CD4-positive, alpha-beta T cell treated with Interleukin-1 beta for 1 hour (primary cell): ENCODE results near the gene ADGRV1.

Experiments used
- DNase-seq, 2 donors: peaks; one replicate each; pipeline ENCODE4 v3.0.0-alpha.2; 2020 to 2022

The ADGRV1 gene

GRCh38 chr5:91150636-91151035, 592.0 kb downstream of the ADGRV1 start:
- no peak for DNase-seq

GRCh38 chr5:91151947-91152346, 593.4 kb downstream of the ADGRV1 start:
- DNase-seq, result no peak

GRCh38 chr5:91154338-91154737, 595.7 kb downstream of the ADGRV1 start:
- no peak for DNase-seq

GRCh38 chr5:91155274-91155673, 596.7 kb downstream of the ADGRV1 start:
- no peak for DNase-seq

GRCh38 chr5:91156242-91156641, 597.6 kb downstream of the ADGRV1 start:
- no peak for DNase-seq

- no peak for DNase-seq
Measured at GRCh38 chr5:91158011-91158410, 599.4 kb downstream of the ADGRV1 start.

- DNase-seq, result no peak
Measured at GRCh38 chr5:91159647-91160046, 601.0 kb downstream of the ADGRV1 start.

- DNase-seq, result no peak
Measured at GRCh38 chr5:91160714-91161285, 602.2 kb downstream of the ADGRV1 start.

- DNase-seq, result peak; percentile 50 to 80
Measured at GRCh38 chr5:91162534-91163381, 604.2 kb downstream of the ADGRV1 start.

GRCh38 chr5:91164424-91164823, 605.8 kb downstream of the ADGRV1 start:
- no peak for DNase-seq

GRCh38 chr5:91166059-91166807, 607.6 kb downstream of the ADGRV1 start:
- DNase-seq, result no peak

- DNase-seq, result no peak
Measured at GRCh38 chr5:91168859-91169258, 610.3 kb downstream of the ADGRV1 start.

GRCh38 chr5:91170266-91170665, 611.7 kb downstream of the ADGRV1 start:
- DNase-seq, result no peak

GRCh38 chr5:91171322-91171721, 612.7 kb downstream of the ADGRV1 start:
- no peak for DNase-seq

- DNase-seq, result no peak
Measured at GRCh38 chr5:91174396-91174795, 615.8 kb downstream of the ADGRV1 start.

- DNase-seq, result no peak
Measured at GRCh38 chr5:91175708-91176107, 617.1 kb downstream of the ADGRV1 start.

- no peak for DNase-seq
Measured at GRCh38 chr5:91176288-91177016, 617.9 kb downstream of the ADGRV1 start.

GRCh38 chr5:91177085-91177484, 618.5 kb downstream of the ADGRV1 start:
- DNase-seq, result no peak

GRCh38 chr5:91177639-91178038, 619.0 kb downstream of the ADGRV1 start:
- DNase-seq, result no peak

- DNase-seq, result no peak
Measured at GRCh38 chr5:91178461-91178860, 619.9 kb downstream of the ADGRV1 start.

- DNase-seq, result no peak
Measured at GRCh38 chr5:91179018-91179417, 620.4 kb downstream of the ADGRV1 start.

GRCh38 chr5:91180506-91180905, 621.9 kb downstream of the ADGRV1 start:
- DNase-seq, result no peak

GRCh38 chr5:91182763-91183162, 624.2 kb downstream of the ADGRV1 start:
- DNase-seq, result peak in 1 of 2 donors; percentile 47
